ENCODE data around the gene CSNK2A3. TPM values are rescaled to one million over a fixed set of nuclear protein-coding genes. Genes with fewer than 3 reads are reported as not detected.

The CSNK2A3 gene
- total and polyA plus RNA-seq, 2 experiments from 2014 or later: 0.91 to 4.1 TPM

DNA sequence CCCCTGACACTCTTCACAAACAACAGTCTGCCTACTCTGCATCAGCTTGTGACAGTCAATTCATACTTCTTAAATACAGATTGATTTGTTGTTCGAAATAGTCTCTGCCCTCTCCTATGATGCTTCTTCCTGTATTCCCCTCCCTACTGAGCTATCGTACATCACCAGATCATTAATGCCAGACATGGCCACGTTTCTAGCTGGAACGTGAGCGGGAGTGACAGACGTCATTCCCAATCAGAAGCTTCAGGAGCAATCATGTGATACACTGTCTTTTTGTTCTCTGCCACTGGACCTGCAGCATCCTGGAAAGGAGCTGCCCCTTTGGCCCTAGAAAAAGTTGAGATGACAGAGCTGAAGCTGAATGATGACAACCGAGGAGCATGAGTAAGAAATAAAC is 48.5 kb downstream of the CSNK2A3 start:
- DNase-seq (ENCODE audit: low spot score): no peak
- H3K4me3 Mint-ChIP-seq: no peak overlapping the region
- no peaks in the 10 kb centered on the region for H3K79me2 ChIP-seq (replicated peaks; ENCODE audit: insufficient read depth)
- no peak overlapping the region for H2AFZ ChIP-seq
- no peaks in the 10 kb centered on the region for H3K9me3 Mint-ChIP-seq
- TF ChIP-seq POLR2AphosphoS5 (IDR thresholded peaks at IDR 0.05; ENCODE audit: low read depth) (no peak), ZNF331 (CRISPR knock-in tag; IDR thresholded peaks at IDR 0.05; ENCODE audit: low read depth) (no peak), CTCF (conservative IDR thresholded peaks at IDR 0.05; ENCODE audit: low read depth in 2 of 2) (no peak), CREB1 (CRISPR knock-in tag; IDR thresholded peaks at IDR 0.05; ENCODE audit: low read depth) (no peak), ZNF114 (CRISPR knock-in tag; IDR thresholded peaks at IDR 0.05) (no peak), NANOG (IDR thresholded peaks at IDR 0.05; ENCODE audit: borderline replicate concordance) (no peak)
- TF ChIP-seq, protein P1, sequence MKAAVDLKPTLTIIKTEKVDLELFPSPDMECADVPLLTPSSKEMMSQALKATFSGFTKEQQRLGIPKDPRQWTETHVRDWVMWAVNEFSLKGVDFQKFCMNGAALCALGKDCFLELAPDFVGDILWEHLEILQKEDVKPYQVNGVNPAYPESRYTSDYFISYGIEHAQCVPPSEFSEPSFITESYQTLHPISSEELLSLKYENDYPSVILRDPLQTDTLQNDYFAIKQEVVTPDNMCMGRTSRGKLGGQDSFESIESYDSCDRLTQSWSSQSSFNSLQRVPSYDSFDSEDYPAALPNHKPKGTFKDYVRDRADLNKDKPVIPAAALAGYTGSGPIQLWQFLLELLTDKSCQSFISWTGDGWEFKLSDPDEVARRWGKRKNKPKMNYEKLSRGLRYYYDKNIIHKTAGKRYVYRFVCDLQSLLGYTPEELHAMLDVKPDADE (IDR thresholded peaks at IDR 0.05): no peak
- TF ChIP-seq, protein P2, sequence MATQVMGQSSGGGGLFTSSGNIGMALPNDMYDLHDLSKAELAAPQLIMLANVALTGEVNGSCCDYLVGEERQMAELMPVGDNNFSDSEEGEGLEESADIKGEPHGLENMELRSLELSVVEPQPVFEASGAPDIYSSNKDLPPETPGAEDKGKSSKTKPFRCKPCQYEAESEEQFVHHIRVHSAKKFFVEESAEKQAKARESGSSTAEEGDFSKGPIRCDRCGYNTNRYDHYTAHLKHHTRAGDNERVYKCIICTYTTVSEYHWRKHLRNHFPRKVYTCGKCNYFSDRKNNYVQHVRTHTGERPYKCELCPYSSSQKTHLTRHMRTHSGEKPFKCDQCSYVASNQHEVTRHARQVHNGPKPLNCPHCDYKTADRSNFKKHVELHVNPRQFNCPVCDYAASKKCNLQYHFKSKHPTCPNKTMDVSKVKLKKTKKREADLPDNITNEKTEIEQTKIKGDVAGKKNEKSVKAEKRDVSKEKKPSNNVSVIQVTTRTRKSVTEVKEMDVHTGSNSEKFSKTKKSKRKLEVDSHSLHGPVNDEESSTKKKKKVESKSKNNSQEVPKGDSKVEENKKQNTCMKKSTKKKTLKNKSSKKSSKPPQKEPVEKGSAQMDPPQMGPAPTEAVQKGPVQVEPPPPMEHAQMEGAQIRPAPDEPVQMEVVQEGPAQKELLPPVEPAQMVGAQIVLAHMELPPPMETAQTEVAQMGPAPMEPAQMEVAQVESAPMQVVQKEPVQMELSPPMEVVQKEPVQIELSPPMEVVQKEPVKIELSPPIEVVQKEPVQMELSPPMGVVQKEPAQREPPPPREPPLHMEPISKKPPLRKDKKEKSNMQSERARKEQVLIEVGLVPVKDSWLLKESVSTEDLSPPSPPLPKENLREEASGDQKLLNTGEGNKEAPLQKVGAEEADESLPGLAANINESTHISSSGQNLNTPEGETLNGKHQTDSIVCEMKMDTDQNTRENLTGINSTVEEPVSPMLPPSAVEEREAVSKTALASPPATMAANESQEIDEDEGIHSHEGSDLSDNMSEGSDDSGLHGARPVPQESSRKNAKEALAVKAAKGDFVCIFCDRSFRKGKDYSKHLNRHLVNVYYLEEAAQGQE (IDR thresholded peaks at IDR 0.05; ENCODE audit: unreplicated experiment): no peak
- H3K27me3 ChIP-seq (ENCODE audit: insufficient read depth): no peaks in the 10 kb centered on the region
- H3F3A ChIP-seq (replicated peaks; ENCODE audit: low read depth): no peaks in the 10 kb centered on the region
- H3K4me2 ChIP-seq: no peak overlapping the region
- no peaks in the 10 kb centered on the region for H4K20me1 ChIP-seq (replicated peaks; ENCODE audit: insufficient read depth)
- no peaks in the 10 kb centered on the region for H3K4me1 Mint-ChIP-seq
- H3K4me1 ChIP-seq (ENCODE audit: insufficient read depth): no peaks in the 10 kb centered on the region
- ATAC-seq: no peak
- no peak overlapping the region for H3K4me3 ChIP-seq
- no peaks in the 10 kb centered on the region for H3K36me3 ChIP-seq (ENCODE audit: insufficient read depth)
- H3K9me2 ChIP-seq (ENCODE audit: insufficient read depth): peaks cover 9% of the 10 kb centered on the region; the same call in 1 of the 2 replicates
- H3K36me3 Mint-ChIP-seq (ENCODE audit: low read depth): no peaks in the 10 kb centered on the region
- H3K27ac ChIP-seq (ENCODE audit: low read depth): no peak overlapping the region
- no peaks in the 10 kb centered on the region for H3K27me3 Mint-ChIP-seq (ENCODE audit: insufficient read depth, low read depth, poor library complexity)
- no peak overlapping the region for H3K27ac Mint-ChIP-seq

GRCh38 chr11:11302565-11302964 is 50.5 kb downstream of the CSNK2A3 start:
- H3K9me2 ChIP-seq (ENCODE audit: insufficient read depth): no peaks in the 10 kb centered on the region; the same call in 1 of the 2 replicates
- H3K27me3 ChIP-seq (ENCODE audit: insufficient read depth): no peaks in the 10 kb centered on the region
- no peaks in the 10 kb centered on the region for H3F3A ChIP-seq (replicated peaks; ENCODE audit: low read depth)
- no peaks in the 10 kb centered on the region for H4K20me1 ChIP-seq (replicated peaks; ENCODE audit: insufficient read depth)
- no peak overlapping the region for H3K27ac ChIP-seq (ENCODE audit: low read depth)
- DNase-seq (ENCODE audit: low spot score): no peak
- no peak overlapping the region for H3K4me2 ChIP-seq
- peaks cover 4% of the 10 kb centered on the region for H3K27me3 Mint-ChIP-seq (ENCODE audit: insufficient read depth, low read depth, poor library complexity)
- no peak overlapping the region for H2AFZ ChIP-seq
- no peaks in the 10 kb centered on the region for H3K36me3 Mint-ChIP-seq (ENCODE audit: low read depth)
- no peaks in the 10 kb centered on the region for H3K4me1 Mint-ChIP-seq
- H3K79me2 ChIP-seq (replicated peaks; ENCODE audit: insufficient read depth): no peaks in the 10 kb centered on the region
- no peak overlapping the region for H3K4me3 Mint-ChIP-seq
- 0 out of 2 replicates have a peak overlapping the region, but pooled peaks have one; percentile 57 for H3K27ac Mint-ChIP-seq
- no peak overlapping the region for H3K4me3 ChIP-seq
- H3K4me1 ChIP-seq (ENCODE audit: insufficient read depth): no peaks in the 10 kb centered on the region
- H3K9me3 Mint-ChIP-seq: no peaks in the 10 kb centered on the region
- H3K36me3 ChIP-seq (ENCODE audit: insufficient read depth): no peaks in the 10 kb centered on the region
- no peak for ATAC-seq
- TF ChIP-seq CTCF (conservative IDR thresholded peaks at IDR 0.05; ENCODE audit: low read depth in 2 of 2): no peak

Measured in GM23338 (cell line).